Uterus (tissue), 4 donors: ENCODE results near the gene FAM184A. TPM values are rescaled to one million over a fixed set of nuclear protein-coding genes. Genes with fewer than 3 reads are reported as not detected.

Experiments used
- DNase-seq, 2 donors: peaks; one replicate each; pipeline ENCODE4 v3.0.0-alpha.2; 2019 to 2020
- H3K27ac ChIP-seq, 2 donors: fragments of 200-600 bp; sonication (generic); 1 replicate in 1 of 2; 2 replicates in 1 of 2; pipeline ENCODE4 v1.5.1; 2016 to 2018
- H3K27me3 ChIP-seq, 2 donors: fragments of 200-600 bp; sonication (generic); one replicate each; pipeline ENCODE4 v1.5.1; 2018 to 2019; ENCODE audit warnings: control low read depth in 1 of 2
- H3K36me3 ChIP-seq, 2 donors: fragments of 200-600 bp; sonication (generic); one replicate each; pipeline ENCODE4 v1.5.1; 2019; ENCODE audit warnings: control low read depth in 1 of 2
- H3K4me1 ChIP-seq, 2 donors: fragments of 200-600 bp; sonication (generic); one replicate each; pipeline ENCODE4 v1.5.1; 2018 to 2019; ENCODE audit warnings: control low read depth in 1 of 2
- H3K4me3 ChIP-seq, 2 donors: fragments of 200-600 bp; sonication (generic); 1 replicate in 1 of 2; 2 replicates in 1 of 2; pipeline ENCODE4 v1.5.1; 2018 to 2019; ENCODE audit warnings: mild to moderate bottlenecking in 1 of 2
- H3K9me3 ChIP-seq, 2 donors: fragments of 200-600 bp; sonication (generic); one replicate each; pipeline ENCODE4 v1.5.1; 2019; ENCODE audit warnings: control low read depth in 1 of 2
- CTCF ChIP-seq, 4 experiments: fragments of 200-600 bp in 2 of 4; fragments of 450-650 bp in 2 of 4; sonication (generic) in 2 of 4; IDR thresholded peaks; one replicate each; pipeline ENCODE4 v1.5.1; 2016 to 2019; ENCODE audit warnings: antibody characterized with exemption in 4 of 4, mild to moderate bottlenecking in 2 of 4, moderate library complexity in 1 of 4
- POLR2A ChIP-seq, 2 donors: fragments of 450-650 bp; IDR thresholded peaks; one replicate each; pipeline ENCODE4 v1.6.1; 2016; ENCODE audit warnings: antibody characterized with exemption in 2 of 2, mild to moderate bottlenecking in 1 of 2, moderate library complexity in 1 of 2
- intact Hi-C: fragments of 100-400 bp; cut with DNase I; formaldehyde crosslinking; loops from one replicate; pipeline ENCODE4 v1.15.1; 2023; ENCODE audit warnings: low total_unique reads
- total RNA-seq, 4 donors: library from RNA; depleted of rRNA in 3 of 4; stranded (reverse); fragments of >200 nt in 3 of 4; gene quantifications; one replicate each; pipeline versions ENCODE4 v1.1.0 to v1.2.4, GENCODE V29; 2014 to 2023
- donor health status: DM: yes; HTN: yes; CAD: no.

The FAM184A gene
- total RNA-seq, 4 donors from 2014 or later: 1.8 to 9.5 (median 5.1) TPM

GRCh38 chr6:119055069-119055468 is 23.4 kb downstream of the FAM184A start:
- Histone ChIP-seq H3K4me1 (no peaks in the 10 kb centered on the region), H3K27me3 (no peaks in the 10 kb centered on the region), H3K36me3 (no peaks in the 10 kb centered on the region), H3K9me3 (no peaks in the 10 kb centered on the region), H3K27ac (no peak overlapping the region), H3K4me3 (no peak overlapping the region)
- TF ChIP-seq CTCF (IDR thresholded peaks at IDR 0.05): no peak
- TF ChIP-seq POLR2A (IDR thresholded peaks at IDR 0.05): no peak
- DNase-seq: no peak
- intact Hi-C loops: no loop called here

GRCh38 chr6:119052987-119053386 is 25.5 kb downstream of the FAM184A start:
- Histone ChIP-seq H3K27ac (no peak overlapping the region), H3K36me3 (no peaks in the 10 kb centered on the region), H3K27me3 (no peaks in the 10 kb centered on the region), H3K4me3 (no peak overlapping the region), H3K4me1 (no peaks in the 10 kb centered on the region), H3K9me3 (no peaks in the 10 kb centered on the region)
- intact Hi-C loops: no loop called here
- TF ChIP-seq POLR2A (IDR thresholded peaks at IDR 0.05) (no peak), CTCF (IDR thresholded peaks at IDR 0.05) (no peak)
- no peak for DNase-seq

- intact Hi-C loops: no loop called here
- H3K9me3 ChIP-seq: no peaks in the 10 kb centered on the region
- no peak for TF ChIP-seq CTCF (IDR thresholded peaks at IDR 0.05)
- TF ChIP-seq POLR2A (IDR thresholded peaks at IDR 0.05): no peak
- DNase-seq: no peak
- H3K4me3 ChIP-seq: no peak overlapping the region
- no peaks in the 10 kb centered on the region for H3K27me3 ChIP-seq
- no peaks in the 10 kb centered on the region for H3K4me1 ChIP-seq
- no peak overlapping the region for H3K27ac ChIP-seq
- no peaks in the 10 kb centered on the region for H3K36me3 ChIP-seq
Measured at GRCh38 chr6:119052292-119052889, 26.1 kb downstream of the FAM184A start.

GRCh38 chr6:119044255-119044654 is 34.2 kb downstream of the FAM184A start:
- TF ChIP-seq CTCF (IDR thresholded peaks at IDR 0.05): no peak
- no peak for TF ChIP-seq POLR2A (IDR thresholded peaks at IDR 0.05)

GRCh38 chr6:119043783-119044182 is 34.7 kb downstream of the FAM184A start:
- no peaks in the 10 kb centered on the region for H3K4me1 ChIP-seq
- TF ChIP-seq CTCF (IDR thresholded peaks at IDR 0.05): no peak
- no peak for TF ChIP-seq POLR2A (IDR thresholded peaks at IDR 0.05)

More at GRCh38 chr6:119044255-119044654, 34.2 kb downstream of the FAM184A start:
- intact Hi-C loops: no loop called here
- no peaks in the 10 kb centered on the region for H3K4me1 ChIP-seq
- no peaks in the 10 kb centered on the region for H3K9me3 ChIP-seq
- H3K27me3 ChIP-seq: no peaks in the 10 kb centered on the region
- no peak for DNase-seq
- no peak overlapping the region for H3K27ac ChIP-seq
- H3K4me3 ChIP-seq: no peak overlapping the region
- no peaks in the 10 kb centered on the region for H3K36me3 ChIP-seq

More at GRCh38 chr6:119043783-119044182, 34.7 kb downstream of the FAM184A start:
- Histone ChIP-seq H3K27ac (no peak overlapping the region), H3K4me3 (no peak overlapping the region), H3K9me3 (no peaks in the 10 kb centered on the region), H3K27me3 (no peaks in the 10 kb centered on the region), H3K36me3 (no peaks in the 10 kb centered on the region)
- no peak for DNase-seq
- intact Hi-C loops: no loop called here
